Loucy (cell line): ENCODE measurements around the gene SBK3.

Experiments used
- H2AFZ ChIP-seq: fragments of 200-600 bp; sonication (generic); 2 replicates; pipeline ENCODE4 v1.6.0; 2016; ENCODE audit warnings: antibody characterized with exemption, mild to moderate bottlenecking, low read length, moderate library complexity
- H3F3A ChIP-seq: fragments of 200-600 bp; 2 replicates; pipeline ENCODE4 v1.6.0; 2016; ENCODE audit warnings: antibody characterized with exemption, low read depth, mild to moderate bottlenecking
- H3K27me3 ChIP-seq: fragments of 200-600 bp; sonication (generic); 2 replicates; pipeline ENCODE4 v1.6.1; 2014; ENCODE audit warnings: low read length, mild to moderate bottlenecking; ENCODE audit not compliant: insufficient read depth, poor library complexity, severe bottlenecking
- H3K36me3 ChIP-seq: fragments of 200-600 bp; sonication (generic); 2 replicates; pipeline ENCODE4 v1.6.1; 2016; ENCODE audit warnings: low read length; ENCODE audit not compliant: insufficient read depth
- H3K4me1 ChIP-seq: fragments of 200-600 bp; sonication (generic); 2 replicates; pipeline ENCODE4 v1.5.1; 2014; ENCODE audit warnings: low read length, mild to moderate bottlenecking; ENCODE audit not compliant: insufficient read depth, poor library complexity, severe bottlenecking
- H3K4me2 ChIP-seq: fragments of 200-600 bp; sonication (generic); 2 replicates; pipeline ENCODE4 v1.6.0; 2014; ENCODE audit warnings: antibody characterized with exemption, low read length, low read depth, mild to moderate bottlenecking; ENCODE audit not compliant: poor library complexity, severe bottlenecking
- H3K4me3 ChIP-seq: fragments of 200-600 bp; sonication (generic); 2 replicates; pipeline ENCODE4 v1.5.1; 2014; ENCODE audit warnings: low read length, mild to moderate bottlenecking, mixed read lengths; ENCODE audit not compliant: poor library complexity, severe bottlenecking
- H3K79me2 ChIP-seq: fragments of 200-600 bp; sonication (generic); 2 replicates; pipeline ENCODE4 v1.6.1; 2014; ENCODE audit warnings: low read length; ENCODE audit not compliant: insufficient read depth
- H3K9ac ChIP-seq: fragments of 200-600 bp; sonication (generic); 2 replicates; pipeline ENCODE4 v1.6.0; 2014; ENCODE audit warnings: mild to moderate bottlenecking, low read depth, low read length, moderate library complexity; ENCODE audit not compliant: poor library complexity, severe bottlenecking
- H3K9me2 ChIP-seq: fragments of 200-600 bp; sonication (generic); replicated peaks from 2 replicates; pipeline ENCODE4 v1.6.1; 2016; ENCODE audit warnings: low read depth, low read length, mixed read lengths
- H3K9me3 ChIP-seq: fragments of 200-600 bp; sonication (generic); 2 replicates; pipeline ENCODE4 v1.6.1; 2014; ENCODE audit warnings: mild to moderate bottlenecking, antibody characterized with exemption, low read length, low read depth; ENCODE audit not compliant: insufficient read depth
- H4K20me1 ChIP-seq: fragments of 200-600 bp; sonication (generic); 2 replicates; pipeline ENCODE4 v1.6.0; 2014; ENCODE audit warnings: antibody characterized with exemption, low read length, mild to moderate bottlenecking; ENCODE audit not compliant: insufficient read depth, poor library complexity, severe bottlenecking
- CTCF ChIP-seq: fragments of 200-600 bp; sonication (generic); conservative IDR thresholded peaks from 2 replicates; pipeline ENCODE4 v1.5.1; 2014; ENCODE audit warnings: mild to moderate bottlenecking, antibody characterized with exemption, low read length
- EZH2phosphoT487 ChIP-seq: fragments of 200-600 bp; IDR thresholded peaks from 2 replicates; pipeline ENCODE4 v1.6.1; 2018; ENCODE audit warnings: antibody characterized with exemption, mild to moderate bottlenecking, moderate library complexity, borderline replicate concordance

SBK3 gene

DNA sequence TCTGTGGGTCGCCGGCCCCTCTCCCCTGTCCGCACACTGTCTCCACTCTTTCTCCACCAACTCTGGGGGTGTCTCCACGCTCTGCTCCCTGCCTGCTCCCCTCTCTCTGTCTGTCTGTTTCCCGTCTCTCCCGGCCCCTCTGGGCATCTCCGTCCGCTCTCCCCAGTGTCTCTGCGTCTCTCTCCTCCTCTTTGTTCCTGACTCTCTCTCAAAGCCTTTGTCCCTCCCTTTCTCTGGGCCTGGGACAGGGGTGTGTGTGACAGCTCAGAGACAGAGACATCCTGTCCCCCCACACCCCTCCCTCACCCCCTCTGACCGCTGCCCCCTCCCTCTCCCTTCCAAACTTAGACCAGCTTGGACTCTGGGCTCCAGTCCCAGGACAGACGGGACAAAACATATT is 668 bp upstream of the SBK3 start:
- Histone ChIP-seq H3K36me3 (no peaks in the 10 kb centered on the region), H3K4me3 (no peak overlapping the region), H3K27me3 (no peaks in the 10 kb centered on the region), H2AFZ (no peak overlapping the region), H3K79me2 (no peaks in the 10 kb centered on the region), H4K20me1 (no peaks in the 10 kb centered on the region), H3K4me2 (no peak overlapping the region), H3K9me3 (no peaks in the 10 kb centered on the region), H3F3A (no peaks in the 10 kb centered on the region), H3K9ac (no peak overlapping the region), H3K4me1 (no peaks in the 10 kb centered on the region), H3K9me2 (no peaks in the 10 kb centered on the region)
- TF ChIP-seq CTCF (no peak), EZH2phosphoT487 (no peak)

GRCh38 chr19:55544776-55545439 is 435 bp downstream of the SBK3 start:
- H4K20me1 ChIP-seq: no peaks in the 10 kb centered on the region
- H3K4me2 ChIP-seq: no peak overlapping the region
- no peak overlapping the region for H3K4me3 ChIP-seq
- H3F3A ChIP-seq: no peaks in the 10 kb centered on the region
- H3K9ac ChIP-seq: no peak overlapping the region
- no peaks in the 10 kb centered on the region for H3K79me2 ChIP-seq
- H3K4me1 ChIP-seq: no peaks in the 10 kb centered on the region
- no peaks in the 10 kb centered on the region for H3K9me2 ChIP-seq
- H2AFZ ChIP-seq: no peak overlapping the region
- no peaks in the 10 kb centered on the region for H3K9me3 ChIP-seq
- no peaks in the 10 kb centered on the region for H3K36me3 ChIP-seq
- no peak for TF ChIP-seq CTCF
- no peak for TF ChIP-seq EZH2phosphoT487
- H3K27me3 ChIP-seq: no peaks in the 10 kb centered on the region

GRCh38 chr19:55544014-55544413 is 1.3 kb downstream of the SBK3 start:
- Histone ChIP-seq H3K36me3 (no peaks in the 10 kb centered on the region), H3K9me3 (no peaks in the 10 kb centered on the region), H3K27me3 (no peaks in the 10 kb centered on the region), H3K4me2 (no peak overlapping the region), H3K9ac (no peak overlapping the region), H3F3A (no peaks in the 10 kb centered on the region), H3K79me2 (no peaks in the 10 kb centered on the region), H3K4me1 (no peaks in the 10 kb centered on the region), H2AFZ (no peak overlapping the region), H3K9me2 (no peaks in the 10 kb centered on the region), H3K4me3 (no peak overlapping the region), H4K20me1 (no peaks in the 10 kb centered on the region)
- TF ChIP-seq EZH2phosphoT487 (no peak), CTCF (no peak)
